ENCODE results near the gene STK32B.

DNA sequence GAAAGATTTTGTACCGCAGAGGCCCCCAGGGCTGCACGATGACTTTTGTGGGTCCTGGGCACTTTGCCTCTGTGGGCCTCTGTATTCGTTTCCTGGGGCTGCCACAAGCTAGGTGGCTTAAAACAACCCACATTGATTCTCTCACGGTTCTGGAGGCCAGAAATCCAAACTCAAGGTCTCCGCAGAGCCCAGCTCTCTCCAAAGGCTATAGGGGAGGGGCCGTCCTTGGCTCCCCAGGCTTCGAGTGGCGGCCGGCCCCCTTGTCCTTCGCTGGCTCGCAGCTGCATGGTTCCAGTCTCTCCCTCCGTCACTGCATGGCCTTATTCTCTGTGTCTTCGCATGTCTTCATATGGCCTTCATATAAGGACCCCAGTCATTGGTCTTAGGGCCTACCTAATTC is 415.8 kb downstream of the STK32B start:
- TF ChIP-seq CTCF (IDR thresholded peaks at IDR 0.05) (no peak), POLR2A (IDR thresholded peaks at IDR 0.05) (no peak)
